OCI-LY7 (cell line): ENCODE measurements around the gene GGTLC1. TPM values are rescaled to one million over a fixed set of nuclear protein-coding genes. Genes with fewer than 3 reads are reported as not detected.

Experiments used
- BruUV-seq: library from RNA; stranded (reverse); fragments of 400-500 nt; replicated peaks from 2 replicates; lab custom pipeline; 2021; lab: Mats Ljungman, UMichigan
- CTCF ChIA-PET: fragments of 300-600 bp; sonication (Branson Sonifier 250); formaldehyde crosslinking; loops from one replicate; lab custom pipeline; 2022; ENCODE audit warnings: antibody characterized with exemption; ENCODE audit not compliant: unreplicated experiment; lab: Charles Lee
- POLR2A ChIA-PET: fragments of 300-600 bp; sonication (Branson Sonifier 250); formaldehyde crosslinking; loops from one replicate; lab custom pipeline; 2022; ENCODE audit warnings: antibody characterized with exemption; lab: Charles Lee
- DNase-seq: peaks from one replicate; pipeline ENCODE4 v3.0.0-alpha.2; 2015; ENCODE audit warnings: low spot score
- H2AFZ ChIP-seq: fragments of 200-600 bp; sonication (generic), shearing (Covaris generic); 2 replicates; pipeline ENCODE4 v1.6.1; 2014; ENCODE audit warnings: mild to moderate bottlenecking, antibody characterized with exemption, low read length, moderate library complexity
- H3K27ac ChIP-seq: fragments of 200-600 bp; sonication (generic); 2 replicates; pipeline ENCODE4 v1.5.1; 2014; ENCODE audit warnings: mixed run types, low read depth, mild to moderate bottlenecking, moderate library complexity, low read length, inconsistent platforms; ENCODE audit not compliant: poor library complexity, severe bottlenecking
- H3K36me3 ChIP-seq: fragments of 200-600 bp; sonication (generic); 2 replicates; pipeline ENCODE4 v1.6.1; 2014; ENCODE audit warnings: mild to moderate bottlenecking, antibody characterized with exemption, low read length, moderate library complexity, mixed read lengths; ENCODE audit not compliant: insufficient read depth
- H3K4me1 ChIP-seq: fragments of 200-600 bp; sonication (generic); 2 replicates; pipeline ENCODE4 v1.5.1; 2014; ENCODE audit warnings: mild to moderate bottlenecking, low read length; ENCODE audit not compliant: insufficient read depth, poor library complexity, severe bottlenecking
- H3K4me2 ChIP-seq: fragments of 200-600 bp; sonication (generic); 2 replicates; pipeline ENCODE4 v1.6.1; 2014; ENCODE audit warnings: mild to moderate bottlenecking, low read length
- H3K4me3 ChIP-seq: fragments of 200-600 bp; sonication (generic); 2 replicates; pipeline ENCODE4 v1.5.1; 2014; ENCODE audit warnings: mild to moderate bottlenecking, low read depth, low read length; ENCODE audit not compliant: poor library complexity, severe bottlenecking
- H3K79me2 ChIP-seq: fragments of 200-600 bp; sonication (generic); 2 replicates; pipeline ENCODE4 v1.6.1; 2016; ENCODE audit warnings: low read depth, mild to moderate bottlenecking, low read length, moderate library complexity, mixed read lengths; ENCODE audit not compliant: insufficient read depth
- H3K9me2 ChIP-seq: fragments of 200-600 bp; sonication (generic); 2 replicates; pipeline ENCODE4 v1.6.1; 2016; ENCODE audit warnings: mild to moderate bottlenecking, low read length, mixed read lengths; ENCODE audit not compliant: insufficient read depth
- H3K9me3 ChIP-seq: fragments of 200-600 bp; sonication (generic); 2 replicates; pipeline ENCODE4 v1.6.1; 2014; ENCODE audit warnings: mild to moderate bottlenecking, mixed run types, low read length, mixed read lengths
- H4K20me1 ChIP-seq: fragments of 200-600 bp; sonication (generic); 2 replicates; pipeline ENCODE4 v1.6.1; 2014; ENCODE audit warnings: mild to moderate bottlenecking, antibody characterized with exemption, low read length, moderate library complexity, mixed read lengths; ENCODE audit not compliant: insufficient read depth
- CTCF ChIP-seq: fragments of 200-600 bp; sonication (generic); conservative IDR thresholded peaks from 2 replicates; pipeline ENCODE4 v1.5.1; 2014; ENCODE audit warnings: mild to moderate bottlenecking, antibody characterized with exemption, low read length, moderate library complexity, mixed read lengths
- EZH2phosphoT487 ChIP-seq: fragments of 200-600 bp; sonication (generic); IDR thresholded peaks from 2 replicates; pipeline ENCODE4 v1.6.1; 2018; ENCODE audit warnings: low read depth, borderline replicate concordance, mild to moderate bottlenecking, mixed run types, antibody characterized with exemption, low read length, moderate library complexity, mixed read lengths
- intact Hi-C: fragments of 100-400 bp; cut with micrococcal nuclease; formaldehyde crosslinking; loops from one replicate; pipeline ENCODE4 v1.10.0; 2022; ENCODE audit not compliant: unreplicated experiment
- total RNA-seq, 2 experiments: library from RNA; depleted of rRNA in 1 of 2; stranded (reverse); fragments of >200 nt in 1 of 2; shearing (Covaris generic) in 1 of 2; gene quantifications; 2 replicates each; pipeline ENCODE4 v1.2.3, GENCODE V29; 2014 to 2022

GGTLC1 gene
- total RNA-seq, 2 experiments from 2014 or later: not detected

- Histone ChIP-seq H2AFZ (no peak overlapping the region), H3K9me3 (no peaks in the 10 kb centered on the region), H3K27ac (no peak overlapping the region), H3K9me2 (no peaks in the 10 kb centered on the region), H3K4me3 (no peak overlapping the region), H3K4me2 (no peak overlapping the region), H4K20me1 (no peaks in the 10 kb centered on the region), H3K36me3 (no peaks in the 10 kb centered on the region), H3K79me2 (no peaks in the 10 kb centered on the region), H3K4me1 (no peaks in the 10 kb centered on the region)
- CTCF ChIA-PET: no interaction called here
- BruUV-seq: no TSS peak
- TF ChIP-seq CTCF (no peak), EZH2phosphoT487 (no peak)
- intact Hi-C loops: no loop called here
- DNase-seq: peak; percentile 21
- POLR2A ChIA-PET: interaction anchor here (1.7 kb wide), 1 partner anchor 19 kb away, joined by 4 read pairs; no protein-coding TSS in a partner anchor
Observed at GRCh38 chr20:24027229-24027628, 38.6 kb upstream of the GGTLC1 start.

- BruUV-seq: no TSS peak
- Histone ChIP-seq H3K4me2 (no peak overlapping the region), H3K36me3 (no peaks in the 10 kb centered on the region), H2AFZ (no peak overlapping the region), H3K9me3 (no peaks in the 10 kb centered on the region), H4K20me1 (no peaks in the 10 kb centered on the region), H3K4me3 (no peak overlapping the region), H3K79me2 (no peaks in the 10 kb centered on the region), H3K27ac (no peak overlapping the region), H3K4me1 (no peaks in the 10 kb centered on the region), H3K9me2 (no peaks in the 10 kb centered on the region)
- ChIA-PET CTCF (no interaction called here), POLR2A (interaction anchor here (0.8 to 0.9 kb wide), 2 partner anchors 18 to 1833 kb away, joined by 3 read pairs; no protein-coding TSS in a partner anchor)
- intact Hi-C loops: no loop called here
- DNase-seq: no peak
- TF ChIP-seq EZH2phosphoT487 (no peak), CTCF (no peak)
Observed at GRCh38 chr20:24022621-24023180, 34.1 kb upstream of the GGTLC1 start.

GRCh38 chr20:24018796-24019195 lies 30.2 kb upstream of the GGTLC1 start:
- TF ChIP-seq CTCF: no peak
- TF ChIP-seq EZH2phosphoT487: no peak
- no peaks in the 10 kb centered on the region for H3K9me3 ChIP-seq
- H4K20me1 ChIP-seq: no peaks in the 10 kb centered on the region
- H3K79me2 ChIP-seq: no peaks in the 10 kb centered on the region
- H2AFZ ChIP-seq: no peak overlapping the region
- no peaks in the 10 kb centered on the region for H3K9me2 ChIP-seq
- CTCF ChIA-PET: no interaction called here
- H3K4me2 ChIP-seq: no peak overlapping the region
- POLR2A ChIA-PET: interaction anchor here (0.6 kb wide), 1 partner anchor 41 kb away, joined by 3 read pairs; no protein-coding TSS in a partner anchor
- no peaks in the 10 kb centered on the region for H3K36me3 ChIP-seq
- H3K27ac ChIP-seq: no peak overlapping the region
- no peak for DNase-seq
- intact Hi-C loops: no loop called here
- H3K4me1 ChIP-seq: no peaks in the 10 kb centered on the region
- H3K4me3 ChIP-seq: no peak overlapping the region
- no TSS peak for BruUV-seq
